T-helper 2 cell (primary cell): ENCODE results near the gene KRT33B.
"Not testable (repeated sequence)": the region's sequence is repeated elsewhere in the genome, so short reads cannot be mapped to it uniquely, and the experiment has no call there.

Experiments
- DNase-seq, 5 experiments: peaks; one replicate each; pipeline versions ENCODE4 v3.0.0 to v3.0.0-alpha.2; 2012 to 2022

KRT33B gene

DNA sequence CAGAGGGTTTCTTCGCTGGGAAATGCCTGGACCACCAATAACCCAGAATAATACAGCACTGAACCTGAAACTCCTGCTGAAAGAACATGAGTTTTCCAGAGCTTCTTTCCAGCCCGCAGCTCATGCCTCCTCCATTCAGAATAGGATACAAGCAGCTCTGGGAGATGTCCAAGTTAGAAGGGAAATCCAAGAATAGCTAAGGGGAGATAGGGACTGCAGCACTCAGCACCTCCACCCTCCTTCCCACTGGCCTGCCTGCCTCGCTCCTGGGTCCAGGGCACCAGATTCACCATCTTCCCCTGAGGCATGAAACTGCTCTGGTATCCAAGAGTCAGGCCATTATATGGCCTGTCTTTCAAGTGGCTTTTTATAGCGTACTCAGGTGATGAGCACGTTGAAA is 23.7 kb upstream of the KRT33B start:
- DNase-seq: no peak

GRCh38 chr17:41392278-41392677 is 22.7 kb upstream of the KRT33B start:
- DNase-seq: no peak

GRCh38 chr17:41391535-41391934 is 21.9 kb upstream of the KRT33B start:
- no peak for DNase-seq

- no peak for DNase-seq
These were observed 20.9 kb upstream of the KRT33B start for GRCh38 chr17:41390411-41390938.

DNA sequence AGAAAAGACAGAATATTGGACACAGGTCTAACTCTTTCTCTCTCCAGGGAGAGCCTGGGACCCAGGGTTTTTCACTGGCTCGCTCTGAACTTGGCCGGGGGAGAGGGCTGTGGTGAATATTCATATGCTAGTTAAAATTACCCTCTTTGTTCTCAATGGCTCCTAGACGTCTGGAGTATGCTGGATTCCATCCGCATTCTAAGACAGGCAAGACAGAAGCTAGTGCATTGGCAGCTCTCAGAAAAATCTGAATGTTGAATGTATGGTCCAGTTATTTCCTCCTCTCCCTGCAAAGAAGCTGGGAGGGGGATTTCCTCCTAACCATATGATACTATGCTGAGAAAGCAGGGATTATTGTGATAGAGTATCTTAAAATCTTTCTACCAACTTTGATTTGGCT is 18.1 kb upstream of the KRT33B start:
- DNase-seq: no peak

DNA sequence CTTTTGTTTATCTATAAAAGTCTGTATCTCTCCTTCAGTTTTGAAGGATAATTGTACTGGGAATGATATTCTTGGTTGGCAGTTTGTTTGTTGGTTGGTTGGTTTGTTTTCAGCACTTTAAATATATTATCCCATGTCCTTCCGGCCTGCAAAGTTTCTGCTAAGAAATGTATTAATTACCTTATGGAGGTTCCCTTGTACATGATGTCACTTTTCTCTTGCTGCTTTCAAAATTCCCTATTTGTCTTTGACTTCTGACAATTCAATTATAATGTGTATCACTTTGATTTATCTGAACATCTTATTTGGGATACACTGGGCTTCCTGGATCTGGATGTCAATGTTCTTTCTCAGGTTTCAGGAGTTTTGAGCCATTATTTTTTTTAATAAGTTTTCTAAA is 16.6 kb upstream of the KRT33B start:
- DNase-seq: no peak

- DNase-seq: no peak
These were observed 14.1 kb upstream of the KRT33B start for GRCh38 chr17:41383690-41384089.

GRCh38 chr17:41382394-41382793 is 12.8 kb upstream of the KRT33B start:
- no peak for DNase-seq

DNA sequence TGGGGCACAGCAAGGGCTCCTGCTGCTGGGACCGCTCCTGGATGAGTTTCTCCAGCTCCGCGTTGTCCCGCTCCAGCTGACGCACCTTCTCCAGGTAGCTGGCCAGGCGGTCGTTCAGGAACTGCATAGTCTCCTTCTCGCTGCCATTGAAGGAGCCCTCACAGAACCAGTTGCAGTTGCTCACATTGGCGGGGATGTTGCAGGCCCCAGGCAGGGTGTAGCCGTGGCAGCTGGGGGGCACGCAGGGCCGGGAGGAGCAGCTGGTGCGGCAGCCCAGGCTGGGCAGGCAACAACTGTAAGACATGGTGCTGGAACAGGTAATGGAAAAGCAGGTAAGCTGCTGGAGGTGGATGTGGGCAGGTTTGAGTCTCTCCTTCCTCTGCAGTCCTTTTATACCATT is 12.3 kb upstream of the KRT33B start, which contains the start of gene KRT34:
TSS of gene KRT34 (minus strand) at position 364 of the 400 bp plus-strand sequence. CDS start at position 304, 60 bp downstream.
- DNase-seq: not testable (repeated sequence)

DNA sequence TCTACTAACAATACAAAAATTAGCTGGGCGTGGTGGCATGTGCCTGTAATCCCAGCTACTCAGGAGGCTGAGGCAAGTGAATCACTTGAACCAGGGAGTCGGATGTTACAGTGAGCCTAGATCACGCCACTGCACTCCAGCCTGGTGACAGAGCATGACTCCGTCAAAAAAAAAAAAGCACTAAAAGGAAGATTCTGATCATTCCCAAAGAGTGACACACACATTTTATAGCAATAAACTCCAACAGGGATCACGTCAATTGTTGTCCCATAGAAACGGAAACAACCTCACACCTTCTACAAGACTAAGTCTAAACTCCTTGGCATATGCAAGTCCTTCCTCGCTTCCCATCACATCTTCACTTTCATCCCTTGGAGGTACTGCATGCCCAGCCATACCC is 10.5 kb upstream of the KRT33B start:
- not testable (repeated sequence) for DNase-seq

DNA sequence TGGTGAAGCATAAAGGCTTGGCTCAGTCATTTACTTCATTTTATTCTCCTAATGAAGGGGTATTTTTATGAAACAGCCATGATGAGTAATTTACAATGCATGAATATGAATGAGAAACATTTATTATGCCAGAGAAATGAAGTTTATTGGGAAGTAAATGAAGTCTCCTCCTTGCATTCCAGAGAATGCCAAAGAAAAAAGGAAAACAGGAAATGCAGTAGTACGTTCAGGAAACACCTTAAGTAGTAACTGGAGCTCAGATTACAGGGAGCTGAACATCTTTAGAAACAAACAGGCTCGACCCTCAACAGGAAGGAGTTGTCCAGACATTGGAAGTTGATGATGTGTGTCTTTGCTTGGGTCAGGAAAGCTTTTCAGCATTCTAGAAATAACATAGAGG is 7.9 kb upstream of the KRT33B start:
- DNase-seq: no peak

DNA sequence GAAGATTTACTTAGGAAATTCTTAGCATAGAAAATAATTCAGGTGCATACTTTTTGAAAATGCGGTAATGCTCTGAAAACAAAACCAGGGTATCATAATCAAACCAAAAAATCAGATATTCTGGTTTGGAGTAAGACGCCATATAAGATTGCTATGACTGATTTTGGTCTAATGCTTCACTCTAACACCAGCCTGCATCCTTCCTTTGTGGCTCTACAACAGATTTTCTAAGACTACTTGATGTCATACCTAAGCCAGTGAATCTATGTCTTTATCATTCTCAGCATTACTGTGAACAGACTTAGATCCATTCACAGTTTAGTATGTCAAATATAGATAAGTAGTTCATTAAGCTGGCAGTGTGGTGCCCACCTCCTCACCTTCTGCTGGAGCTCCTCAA is 590 bp downstream of the KRT33B start:
- peak in 1 of 5 experiments; percentile 71 for DNase-seq

- DNase-seq: no peak
These were observed 2.1 kb downstream of the KRT33B start for GRCh38 chr17:41367426-41368075.

DNA sequence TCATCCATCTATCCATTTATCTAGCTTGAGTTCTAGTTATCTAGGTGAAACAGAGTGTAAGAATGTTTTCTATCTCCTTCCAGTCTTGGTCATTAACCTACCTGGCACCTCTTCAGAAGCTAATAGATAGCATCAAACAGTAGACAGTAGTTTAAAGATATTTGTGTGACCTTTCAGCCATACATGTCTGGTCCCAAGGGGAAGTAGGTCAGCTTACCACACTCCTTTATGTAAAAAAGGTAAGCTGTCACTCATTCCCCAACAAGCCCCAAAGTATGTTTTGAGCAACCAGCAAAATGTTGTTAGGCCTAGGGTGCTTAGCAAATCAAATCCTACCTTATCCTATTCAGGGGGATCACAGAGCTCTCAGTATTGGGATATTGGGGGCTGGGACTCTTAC is 3.5 kb downstream of the KRT33B start:
- no peak for DNase-seq

DNA sequence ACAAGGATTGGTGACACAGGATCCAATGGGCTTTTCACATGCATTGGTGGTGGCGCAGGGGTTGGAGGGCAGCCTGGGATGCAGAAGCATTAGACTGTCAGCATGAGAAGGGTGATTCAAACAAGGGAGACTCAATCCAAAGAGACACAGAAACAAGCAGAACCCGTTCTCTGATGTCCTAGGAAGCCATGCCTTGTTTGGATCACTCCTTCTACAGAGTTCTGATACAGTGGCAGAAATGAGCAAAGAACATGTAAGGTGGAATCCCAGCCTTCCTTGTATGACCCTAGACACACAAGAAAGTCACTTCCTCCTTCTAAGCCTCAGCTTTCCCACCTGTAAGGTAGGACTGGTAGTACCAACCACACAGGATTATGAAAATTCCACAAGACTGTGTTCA is 5.7 kb downstream of the KRT33B start:
- no peak for DNase-seq

DNA sequence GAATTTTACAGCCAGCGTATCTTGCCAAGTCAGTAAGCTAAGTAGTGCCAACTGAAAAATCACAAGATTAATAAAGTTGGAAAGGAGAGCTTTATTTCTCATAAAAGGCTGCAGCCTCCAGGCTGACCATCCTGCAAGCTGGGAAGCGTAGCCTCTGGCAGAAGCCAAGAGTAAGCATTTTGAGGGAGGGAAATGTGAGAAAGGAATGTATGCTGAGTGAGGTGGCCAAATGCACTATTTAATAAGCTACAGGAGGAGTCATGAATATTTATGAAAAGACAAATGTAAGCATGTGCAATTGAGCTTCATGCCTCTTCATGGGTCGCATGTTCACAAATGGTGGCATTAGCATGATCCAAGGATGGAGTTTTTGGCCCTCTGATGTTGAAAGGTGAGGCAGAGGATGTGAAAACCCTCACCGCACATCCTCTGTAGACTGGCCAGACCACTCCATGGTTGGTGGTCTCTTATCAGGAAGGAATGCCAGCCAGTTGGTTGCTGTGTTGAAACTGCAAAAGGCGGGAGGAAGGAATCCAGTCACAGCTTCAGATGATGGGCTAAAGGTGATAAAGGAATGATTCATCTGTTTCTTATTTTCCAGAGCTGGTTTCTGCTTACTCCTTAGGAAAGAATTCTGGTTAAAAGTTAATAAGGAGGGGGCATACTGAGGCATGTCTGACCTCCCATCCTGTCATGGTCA is 9.2 kb downstream of the KRT33B start:
- no peak for DNase-seq

- no peak for DNase-seq
These were observed 15.1 kb downstream of the KRT33B start for GRCh38 chr17:41354536-41354935.

DNA sequence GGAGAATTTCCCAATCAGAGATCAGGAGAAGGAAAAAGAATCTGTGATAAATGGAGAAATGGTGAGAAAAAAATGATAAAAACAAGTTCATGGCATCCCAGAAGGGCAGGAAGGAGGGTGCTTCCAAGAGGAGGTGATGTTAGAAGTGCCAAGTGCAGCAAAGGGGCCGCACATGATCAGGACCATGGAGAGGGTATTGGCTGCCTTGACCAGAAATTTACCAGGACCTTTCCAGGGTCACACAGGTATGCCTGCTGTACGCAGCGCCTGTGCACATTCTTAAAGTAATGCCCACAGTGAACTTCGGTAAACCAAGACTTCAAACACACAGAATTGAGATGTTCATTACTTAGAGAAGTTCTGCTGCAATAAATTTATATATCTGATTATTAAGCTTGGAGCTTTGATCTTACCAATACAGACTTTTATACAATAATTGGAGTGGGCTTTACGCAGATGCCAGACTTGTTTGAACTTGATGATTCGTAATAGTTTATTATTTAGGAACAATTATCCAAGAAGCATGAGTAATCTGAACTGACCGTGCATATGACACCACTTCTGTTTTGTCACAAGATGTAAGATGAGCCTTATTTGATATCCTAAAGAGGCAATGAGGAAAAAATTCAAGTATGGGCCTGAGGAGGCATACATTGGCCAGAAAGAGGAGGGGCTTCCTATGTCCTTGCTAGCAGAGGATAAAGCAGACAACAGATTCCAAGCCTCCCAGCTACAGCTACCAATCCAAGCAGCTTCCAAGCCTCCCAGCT is 16.8 kb downstream of the KRT33B start:
- DNase-seq: no peak

DNA sequence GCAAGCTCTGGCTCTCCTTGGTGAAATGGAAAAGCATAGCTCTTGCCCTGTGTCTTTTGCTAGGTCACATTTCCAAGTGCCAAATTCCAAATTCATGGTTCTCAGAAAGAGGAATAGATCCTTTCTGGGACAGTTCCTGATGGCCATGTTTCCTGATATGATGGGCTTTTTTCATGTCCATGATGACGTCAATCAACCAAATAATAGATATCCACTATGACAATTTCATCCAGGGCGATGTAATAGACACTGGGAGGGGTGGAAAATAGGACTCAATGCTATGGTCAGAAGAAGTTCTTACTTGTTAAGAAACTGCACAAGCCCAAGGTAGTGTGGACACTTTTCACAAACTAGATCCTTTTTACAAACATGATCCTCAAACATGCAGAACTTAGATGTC is 18.4 kb downstream of the KRT33B start:
- no peak for DNase-seq

- not testable (repeated sequence) for DNase-seq
These were observed 19.2 kb downstream of the KRT33B start, which contains the start of gene KRT33A for GRCh38 chr17:41350381-41350878. TSS of gene KRT33A (minus strand) at chr17:41350828. CDS start at chr17:41350767, 61 bp downstream.

DNA sequence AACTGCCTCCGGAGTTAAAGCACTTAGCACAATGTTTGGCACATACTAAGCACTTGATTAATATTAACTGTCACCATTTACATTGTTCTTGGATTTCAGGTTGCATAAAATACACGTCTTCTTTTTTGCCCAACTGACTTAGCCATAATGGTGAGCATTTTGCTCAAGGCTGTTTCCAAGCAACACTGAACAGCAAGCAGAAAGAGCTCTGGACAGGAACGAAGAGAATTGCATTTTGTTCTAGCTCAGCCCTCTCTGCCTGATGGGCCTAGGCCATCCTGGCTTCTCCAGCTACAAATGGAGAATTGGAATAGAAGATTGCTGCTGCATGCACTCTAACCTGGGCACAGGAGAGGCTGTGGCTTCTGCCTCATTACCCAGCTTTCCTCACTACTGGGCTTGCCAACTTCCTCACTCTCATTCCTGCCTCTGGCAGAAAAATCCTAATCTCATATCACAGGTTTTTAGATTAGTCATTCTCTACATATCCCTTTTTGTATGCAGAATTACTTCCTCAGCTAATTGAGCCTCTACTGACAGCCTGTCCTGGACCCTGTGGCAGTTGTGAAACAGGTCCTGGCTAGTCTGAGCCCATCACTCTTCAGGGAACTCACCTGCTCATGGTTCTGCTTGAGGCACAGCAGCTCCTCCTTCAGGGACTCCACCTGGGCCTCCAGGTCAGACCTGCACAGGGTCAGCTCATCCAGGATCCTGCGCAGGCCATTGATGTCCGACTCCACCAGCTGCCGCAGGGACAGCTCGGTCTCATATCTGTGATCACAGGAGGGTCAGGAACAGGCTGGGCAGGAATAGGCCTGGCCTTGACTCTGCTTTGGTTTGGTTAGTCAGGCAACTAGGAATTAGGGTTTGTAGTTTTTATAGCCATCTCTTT is 21.5 kb downstream of the KRT33B start:
- DNase-seq: no peak

- DNase-seq: not testable (repeated sequence)
These were observed 23.2 kb downstream of the KRT33B start for GRCh38 chr17:41346421-41346820.
